ENCODE results near the gene NFILZ.

The NFILZ gene

GRCh38 chr19:8641221-8641907 lies 10.9 kb downstream of the NFILZ start:
- DNase-seq, result no peak

- no peak for DNase-seq
Observed at GRCh38 chr19:8641908-8642547, 11.6 kb downstream of the NFILZ start.

GRCh38 chr19:8642561-8642960 lies 12.1 kb downstream of the NFILZ start:
- no peak for DNase-seq

GRCh38 chr19:8643860-8644653 lies 13.6 kb downstream of the NFILZ start:
- DNase-seq, result no peak

- no peak for DNase-seq
Observed at GRCh38 chr19:8648240-8648639, 17.8 kb downstream of the NFILZ start.

GRCh38 chr19:8654591-8655339 lies 24.3 kb downstream of the NFILZ start:
- peak in 23 of 56 donors; percentile 3 to 52 (median 9) for DNase-seq

- no peak for DNase-seq
Observed at GRCh38 chr19:8655340-8655709, 24.9 kb downstream of the NFILZ start.

GRCh38 chr19:8657869-8658268 lies 27.4 kb downstream of the NFILZ start:
- DNase-seq, result no peak

GRCh38 chr19:8659905-8660304 lies 29.5 kb downstream of the NFILZ start:
- DNase-seq, result no peak

GRCh38 chr19:8662263-8662662 lies 31.8 kb downstream of the NFILZ start:
- no peak for DNase-seq

GRCh38 chr19:8663920-8664670 lies 33.7 kb downstream of the NFILZ start:
- peak in 1 of 56 donors; percentile 7 for DNase-seq

GRCh38 chr19:8664671-8665057 lies 34.2 kb downstream of the NFILZ start:
- DNase-seq, result no peak

- no peak for DNase-seq
Observed at GRCh38 chr19:8665468-8666213, 35.2 kb downstream of the NFILZ start.

GRCh38 chr19:8666814-8667405 lies 36.5 kb downstream of the NFILZ start:
- DNase-seq, result no peak

GRCh38 chr19:8673276-8673891 lies 43.0 kb downstream of the NFILZ start:
- no peak for DNase-seq

GRCh38 chr19:8675066-8675465 lies 44.6 kb downstream of the NFILZ start:
- DNase-seq, result no peak

- no peak for DNase-seq
Observed at GRCh38 chr19:8678244-8678807, 47.9 kb downstream of the NFILZ start.
